Epithelial cell of proximal tubule (primary cell): ENCODE measurements around the gene PHPT1. TPM values are rescaled to one million over a fixed set of nuclear protein-coding genes. Genes with fewer than 3 reads are reported as not detected.

Source experiments
- DNase-seq: peaks from one replicate; pipeline ENCODE4 v3.0.0-alpha.2; 2011; ENCODE audit warnings: low read depth
- H3K4me3 ChIP-seq: 2 replicates; pipeline ENCODE4 v1.5.1; 2011; ENCODE audit warnings: low read depth, mild to moderate bottlenecking, low read length
- total RNA-seq: library from RNA; depleted of rRNA; stranded (reverse); fragments of >200 nt; gene quantifications from 2 replicates; pipeline ENCODE4 v1.2.3, GENCODE V29; 2015
- TF ChIP-seq, protein P1 (sequence below): conservative IDR thresholded peaks from 2 replicates; pipeline ENCODE4 v1.5.1; 2012; ENCODE audit warnings: low read depth, mild to moderate bottlenecking, low read length

Gene PHPT1
- total RNA-seq, 1 donor from 2014 or later: 114 TPM

DNA sequence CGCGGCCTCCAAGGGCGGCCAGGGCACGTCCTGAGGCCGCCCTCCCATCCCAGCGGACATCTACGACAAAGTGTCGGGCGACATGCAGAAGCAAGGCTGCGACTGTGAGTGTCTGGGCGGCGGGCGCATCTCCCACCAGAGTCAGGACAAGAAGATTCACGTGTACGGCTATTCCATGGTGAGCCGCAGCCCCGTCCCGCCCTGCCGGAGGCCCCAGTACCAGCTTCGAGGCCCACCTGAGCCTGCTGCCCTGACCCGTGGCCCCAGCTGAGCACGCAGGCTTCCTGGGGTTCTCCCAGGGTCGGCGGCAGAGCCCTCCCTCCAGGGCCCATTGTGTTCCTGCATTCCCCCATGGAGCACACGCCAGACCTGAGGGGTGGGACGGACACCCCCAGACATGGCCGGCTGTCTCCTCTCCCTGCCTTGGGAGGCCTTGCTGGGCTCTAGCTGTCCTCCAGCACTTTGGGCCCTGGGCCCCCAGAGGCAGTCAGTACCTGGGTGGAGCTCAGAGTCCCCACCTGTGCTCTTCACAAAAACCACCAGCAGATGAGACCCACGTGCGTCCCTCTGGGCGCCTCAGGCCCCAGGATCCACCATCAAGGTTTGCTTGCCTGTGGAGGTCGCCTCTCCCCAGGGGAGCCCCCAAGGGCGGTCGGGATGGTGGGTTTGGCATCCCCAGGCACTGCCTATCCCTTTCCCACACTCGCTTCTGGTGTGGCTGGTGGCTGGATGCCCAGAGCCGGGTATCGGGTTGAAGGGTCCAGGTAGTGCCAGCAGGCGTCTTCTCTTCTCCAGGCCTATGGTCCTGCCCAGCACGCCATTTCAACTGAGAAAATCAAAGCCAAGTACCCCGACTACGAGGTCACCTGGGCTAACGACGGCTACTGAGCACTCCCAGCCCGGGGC lies 1.0 kb downstream of the PHPT1 start:
- DNase-seq: no peak
- TF ChIP-seq, protein P1, sequence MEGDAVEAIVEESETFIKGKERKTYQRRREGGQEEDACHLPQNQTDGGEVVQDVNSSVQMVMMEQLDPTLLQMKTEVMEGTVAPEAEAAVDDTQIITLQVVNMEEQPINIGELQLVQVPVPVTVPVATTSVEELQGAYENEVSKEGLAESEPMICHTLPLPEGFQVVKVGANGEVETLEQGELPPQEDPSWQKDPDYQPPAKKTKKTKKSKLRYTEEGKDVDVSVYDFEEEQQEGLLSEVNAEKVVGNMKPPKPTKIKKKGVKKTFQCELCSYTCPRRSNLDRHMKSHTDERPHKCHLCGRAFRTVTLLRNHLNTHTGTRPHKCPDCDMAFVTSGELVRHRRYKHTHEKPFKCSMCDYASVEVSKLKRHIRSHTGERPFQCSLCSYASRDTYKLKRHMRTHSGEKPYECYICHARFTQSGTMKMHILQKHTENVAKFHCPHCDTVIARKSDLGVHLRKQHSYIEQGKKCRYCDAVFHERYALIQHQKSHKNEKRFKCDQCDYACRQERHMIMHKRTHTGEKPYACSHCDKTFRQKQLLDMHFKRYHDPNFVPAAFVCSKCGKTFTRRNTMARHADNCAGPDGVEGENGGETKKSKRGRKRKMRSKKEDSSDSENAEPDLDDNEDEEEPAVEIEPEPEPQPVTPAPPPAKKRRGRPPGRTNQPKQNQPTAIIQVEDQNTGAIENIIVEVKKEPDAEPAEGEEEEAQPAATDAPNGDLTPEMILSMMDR: no peak
- peak overlapping the region; percentile 77 for H3K4me3 ChIP-seq

DNA sequence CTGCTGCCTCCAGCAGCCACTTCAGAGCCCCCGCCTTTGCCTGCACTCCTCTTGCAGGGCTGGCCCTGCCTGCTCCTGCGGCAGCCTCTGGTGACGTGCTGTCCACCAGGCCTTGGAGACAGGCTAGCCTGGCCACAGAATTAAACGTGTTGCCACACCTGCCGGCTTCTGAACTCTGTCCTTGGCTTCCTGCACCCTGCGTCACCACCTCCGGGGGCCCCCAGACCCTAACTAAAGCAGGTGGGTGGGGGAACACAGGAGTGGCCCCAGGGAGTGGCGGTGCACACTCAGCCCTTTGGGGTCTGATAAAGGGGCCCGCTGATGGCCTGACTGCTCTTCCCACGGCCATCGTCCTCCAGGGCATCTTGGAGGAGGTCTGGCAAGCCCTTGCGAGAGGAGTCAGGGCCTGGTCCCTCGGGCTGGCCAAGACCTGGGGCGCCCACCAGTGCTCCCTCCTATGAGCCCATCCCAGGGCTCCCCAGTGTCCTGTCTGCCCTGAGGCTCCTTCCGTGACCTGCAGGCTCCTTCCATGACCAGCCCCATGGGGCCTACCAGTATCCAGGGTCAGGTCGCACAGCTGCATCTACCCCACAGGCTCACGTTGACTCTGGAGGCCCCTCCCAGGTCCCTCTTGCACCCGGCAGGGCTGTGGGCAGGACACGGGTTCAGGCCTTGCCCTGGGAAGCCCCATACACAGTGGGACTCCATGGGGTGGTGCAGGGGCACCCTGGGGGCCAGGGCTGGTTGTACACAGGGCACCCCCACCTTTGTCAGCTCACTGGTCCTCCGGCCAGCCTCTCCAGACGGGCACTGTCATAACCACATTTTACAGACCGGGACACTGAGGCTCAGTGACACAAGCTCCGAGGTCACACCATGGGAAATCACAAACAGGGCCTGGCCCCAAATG lies 1.9 kb downstream of the PHPT1 start:
- TF ChIP-seq, protein P1: no peak
- no peak for DNase-seq
- H3K4me3 ChIP-seq: no peak overlapping the region

DNA sequence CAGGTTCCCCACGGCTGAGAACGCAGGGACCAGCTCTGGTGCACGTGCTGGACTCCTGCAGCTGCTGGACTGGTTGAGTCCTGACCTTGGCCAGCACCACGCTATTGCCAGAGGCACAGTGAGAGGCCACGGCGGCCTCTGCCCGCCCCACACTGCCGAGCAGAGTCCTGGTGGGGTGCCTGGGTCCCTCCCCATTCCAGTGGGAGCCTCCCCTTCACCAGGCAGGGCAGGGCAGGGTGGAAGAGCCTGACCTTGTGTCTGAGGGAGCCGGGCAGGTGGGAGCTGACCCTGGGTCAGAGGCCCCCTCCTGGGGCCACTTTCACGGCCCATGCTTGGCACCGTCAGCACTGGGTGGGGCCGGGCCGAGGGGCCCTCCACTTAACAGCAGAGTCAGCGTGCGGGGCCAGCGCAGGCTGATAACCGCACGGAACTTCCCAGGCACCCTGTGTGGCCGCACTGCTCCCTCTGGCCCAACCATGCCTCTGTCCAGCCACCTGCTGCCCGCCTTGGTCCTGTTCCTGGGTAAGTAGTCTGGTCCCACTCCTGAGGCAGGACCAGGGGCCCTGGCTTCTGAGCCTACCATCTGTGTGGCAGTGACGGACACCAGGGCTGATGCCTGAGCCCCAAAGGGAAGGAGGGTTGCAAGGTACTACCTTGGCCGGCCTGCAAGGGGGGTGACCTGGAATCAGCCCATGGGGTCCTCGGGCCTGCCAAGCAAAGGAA lies 2.9 kb downstream of the PHPT1 start, which contains the start of gene MAMDC4:
TSS of gene MAMDC4 (plus strand) at position 406 of the 723 bp plus-strand sequence. CDS start at position 477, 71 bp downstream.
- DNase-seq: no peak
- no peak within 1 kb of the TSS for H3K4me3 ChIP-seq
- TF ChIP-seq, protein P1: no peak

DNA sequence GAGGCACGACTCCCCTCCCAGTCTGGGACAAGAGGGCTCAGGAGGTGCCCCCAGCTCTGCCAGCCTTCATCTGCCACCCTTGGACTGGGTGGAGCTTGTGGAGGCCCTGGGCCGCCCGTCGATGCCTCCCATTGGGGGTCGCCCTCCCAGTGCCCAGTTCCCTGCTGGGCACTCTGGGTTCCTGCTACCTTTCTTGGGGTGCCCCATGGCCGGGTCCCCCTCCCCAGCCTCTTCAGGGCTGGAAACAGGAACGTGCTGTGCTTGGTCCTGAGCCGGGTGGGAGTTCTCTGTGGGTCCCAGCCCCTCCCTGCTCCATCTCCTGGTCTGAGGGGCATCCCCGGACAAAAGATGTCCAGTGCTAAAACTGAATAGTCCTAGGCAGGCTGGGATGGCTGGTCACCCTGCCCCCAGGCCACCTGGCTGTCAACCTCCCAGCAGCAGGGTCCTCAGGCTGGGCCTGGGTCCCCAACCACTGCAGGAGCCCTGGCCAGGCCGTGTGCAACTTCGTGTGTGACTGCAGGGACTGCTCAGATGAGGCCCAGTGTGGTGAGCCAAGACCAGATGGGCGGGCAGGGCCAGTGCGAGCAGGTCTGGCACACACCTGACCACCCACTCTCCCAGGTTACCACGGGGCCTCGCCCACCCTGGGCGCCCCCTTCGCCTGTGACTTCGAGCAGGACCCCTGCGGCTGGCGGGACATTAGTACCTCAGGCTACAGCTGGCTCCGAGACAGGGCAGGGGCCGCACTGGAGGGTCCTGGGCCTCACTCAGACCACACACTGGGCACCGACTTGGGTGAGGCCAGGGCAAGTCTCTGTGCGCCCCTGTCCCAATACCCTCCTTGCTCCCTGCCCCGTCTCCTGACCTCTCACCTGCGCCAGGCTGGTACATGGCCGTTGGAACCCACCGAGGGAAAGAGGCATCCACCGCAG lies 3.7 kb downstream of the PHPT1 start:
- DNase-seq: no peak

DNA sequence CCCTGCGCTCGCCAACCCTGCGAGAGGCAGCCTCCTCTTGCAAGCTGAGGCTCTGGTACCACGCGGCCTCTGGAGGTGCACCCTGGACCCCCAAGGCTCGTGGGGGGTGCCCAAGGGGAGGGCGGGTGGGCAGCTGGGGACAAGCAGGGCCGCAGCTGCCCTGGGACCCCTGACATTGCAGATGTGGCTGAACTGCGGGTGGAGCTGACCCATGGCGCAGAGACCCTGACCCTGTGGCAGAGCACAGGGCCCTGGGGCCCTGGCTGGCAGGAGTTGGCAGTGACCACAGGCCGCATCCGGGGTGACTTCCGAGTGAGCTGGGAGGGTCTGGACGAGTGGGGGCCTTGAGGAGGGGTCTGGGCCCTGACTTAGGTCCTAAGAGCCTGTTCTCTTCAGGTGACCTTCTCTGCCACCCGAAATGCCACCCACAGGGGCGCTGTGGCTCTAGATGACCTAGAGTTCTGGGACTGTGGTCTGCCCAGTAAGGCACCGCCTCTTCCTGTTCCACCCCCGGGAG lies 4.4 kb downstream of the PHPT1 start:
- DNase-seq: no peak
- TF ChIP-seq, protein P1: no peak
- H3K4me3 ChIP-seq: no peak overlapping the region

More for the DNA sequence above, 3.7 kb downstream of the PHPT1 start:
- no peak overlapping the region for H3K4me3 ChIP-seq
- TF ChIP-seq, protein P1: no peak
